DOHH2 (cell line): ENCODE data around the gene ZBTB4.

Source experiments
- H3F3A ChIP-seq: fragments of 200-600 bp; sonication (generic), shearing (Covaris generic); 2 replicates; pipeline ENCODE4 v1.6.0; 2016; ENCODE audit warnings: antibody characterized with exemption, mild to moderate bottlenecking; ENCODE audit not compliant: control insufficient read depth, insufficient read depth
- H3K27ac ChIP-seq: fragments of 200-600 bp; sonication (generic); 2 replicates; pipeline ENCODE4 v1.5.1; 2014; ENCODE audit warnings: low read depth, mild to moderate bottlenecking, low read length, moderate library complexity
- H3K27me3 ChIP-seq: fragments of 200-600 bp; sonication (generic); 2 replicates; pipeline ENCODE4 v1.6.1; 2014; ENCODE audit warnings: mild to moderate bottlenecking, low read length, mixed read lengths; ENCODE audit not compliant: control insufficient read depth
- H3K36me3 ChIP-seq: fragments of 200-600 bp; sonication (generic); 2 replicates; pipeline ENCODE4 v1.6.1; 2014; ENCODE audit warnings: mild to moderate bottlenecking, low read length, moderate library complexity, mixed read lengths; ENCODE audit not compliant: control insufficient read depth
- H3K4me1 ChIP-seq: fragments of 200-600 bp; sonication (generic); 2 replicates; pipeline ENCODE4 v1.6.1; 2014; ENCODE audit warnings: mild to moderate bottlenecking, low read length, mixed read lengths; ENCODE audit not compliant: control insufficient read depth
- H3K4me2 ChIP-seq: fragments of 200-600 bp; sonication (generic); 2 replicates; pipeline ENCODE4 v1.6.0; 2014; ENCODE audit warnings: mild to moderate bottlenecking, low read length, moderate library complexity
- H3K4me3 ChIP-seq: fragments of 200-600 bp; sonication (generic); 2 replicates; pipeline ENCODE4 v1.5.1; 2014; ENCODE audit warnings: mild to moderate bottlenecking, low read length, mixed read lengths
- H3K79me2 ChIP-seq: fragments of 200-600 bp; sonication (generic); 2 replicates; pipeline ENCODE4 v1.6.1; 2014; ENCODE audit warnings: mild to moderate bottlenecking, low read length, mixed read lengths; ENCODE audit not compliant: control insufficient read depth
- H3K9me2 ChIP-seq: fragments of 200-600 bp; sonication (generic); replicated peaks from 2 replicates; pipeline ENCODE4 v1.6.1; 2014; ENCODE audit warnings: mild to moderate bottlenecking, low read length, mixed read lengths; ENCODE audit not compliant: control insufficient read depth
- H3K9me3 ChIP-seq: fragments of 200-600 bp; sonication (generic); 2 replicates; pipeline ENCODE4 v1.6.1; 2014; ENCODE audit warnings: antibody characterized with exemption, low read length, mixed read lengths; ENCODE audit not compliant: control insufficient read depth, insufficient read depth
- H4K20me1 ChIP-seq: fragments of 200-600 bp; sonication (generic); 2 replicates; pipeline ENCODE4 v1.6.0; 2014; ENCODE audit warnings: low read depth, mild to moderate bottlenecking, antibody characterized with exemption, low read length, moderate library complexity; ENCODE audit not compliant: control insufficient read depth, insufficient read depth
- CTCF ChIP-seq: fragments of 200-600 bp; sonication (generic); IDR thresholded peaks from one replicate; pipeline ENCODE4 v1.5.1; 2014; ENCODE audit warnings: antibody characterized with exemption, mild to moderate bottlenecking, low read depth, low read length; ENCODE audit not compliant: poor library complexity, severe bottlenecking
- EZH2phosphoT487 ChIP-seq: fragments of 200-600 bp; sonication (generic); IDR thresholded peaks from 2 replicates; pipeline ENCODE4 v1.6.1; 2017; ENCODE audit warnings: borderline replicate concordance, mild to moderate bottlenecking, antibody characterized with exemption, low read length, moderate library complexity, mixed read lengths

Gene ZBTB4

GRCh38 chr17:7512105-7512504 is 32.7 kb upstream of the ZBTB4 start:
- H3F3A ChIP-seq: 0 out of 2 replicates have a peak, but pooled peaks cover 2% of the 10 kb centered on the region
- no peak overlapping the region for H3K4me3 ChIP-seq
- H3K79me2 ChIP-seq: no peaks in the 10 kb centered on the region
- TF ChIP-seq EZH2phosphoT487: no peak
- no peak for TF ChIP-seq CTCF
- H3K4me2 ChIP-seq: no peak overlapping the region
- no peaks in the 10 kb centered on the region for H3K27me3 ChIP-seq
- peaks cover 72% of the 10 kb centered on the region for H3K36me3 ChIP-seq
- no peaks in the 10 kb centered on the region for H3K9me2 ChIP-seq
- H4K20me1 ChIP-seq: no peaks in the 10 kb centered on the region
- no peaks in the 10 kb centered on the region for H3K9me3 ChIP-seq
- no peaks in the 10 kb centered on the region for H3K4me1 ChIP-seq
- H3K27ac ChIP-seq: no peak overlapping the region

GRCh38 chr17:7511108-7511507 is 31.7 kb upstream of the ZBTB4 start:
- Histone ChIP-seq H3K9me3 (no peaks in the 10 kb centered on the region), H3K9me2 (no peaks in the 10 kb centered on the region), H3K4me2 (no peak overlapping the region), H3F3A (0 out of 2 replicates have a peak, but pooled peaks cover 2% of the 10 kb centered on the region), H3K4me1 (no peaks in the 10 kb centered on the region), H4K20me1 (no peaks in the 10 kb centered on the region), H3K27ac (no peak overlapping the region), H3K79me2 (no peaks in the 10 kb centered on the region), H3K36me3 (peaks cover 81% of the 10 kb centered on the region), H3K27me3 (no peaks in the 10 kb centered on the region), H3K4me3 (no peak overlapping the region)
- TF ChIP-seq EZH2phosphoT487 (no peak), CTCF (no peak)

GRCh38 chr17:7509937-7510336 is 30.5 kb upstream of the ZBTB4 start:
- TF ChIP-seq CTCF (no peak), EZH2phosphoT487 (no peak)
- no peaks in the 10 kb centered on the region for H3K4me1 ChIP-seq
- H3K79me2 ChIP-seq: no peaks in the 10 kb centered on the region
- peaks cover 90% of the 10 kb centered on the region for H3K36me3 ChIP-seq
- H3K27ac ChIP-seq: no peak overlapping the region
- H4K20me1 ChIP-seq: no peaks in the 10 kb centered on the region
- H3K4me2 ChIP-seq: no peak overlapping the region
- no peaks in the 10 kb centered on the region for H3K9me3 ChIP-seq
- no peaks in the 10 kb centered on the region for H3K9me2 ChIP-seq
- no peak overlapping the region for H3K4me3 ChIP-seq
- H3K27me3 ChIP-seq: no peaks in the 10 kb centered on the region
- H3F3A ChIP-seq: no peaks in the 10 kb centered on the region
